Measurements from ENCODE around the gene SPATA12. TPM values are rescaled to one million over a fixed set of nuclear protein-coding genes. Genes with fewer than 3 reads are reported as not detected.

SPATA12 gene
- total RNA-seq, 1 donor, result not detected

DNA sequence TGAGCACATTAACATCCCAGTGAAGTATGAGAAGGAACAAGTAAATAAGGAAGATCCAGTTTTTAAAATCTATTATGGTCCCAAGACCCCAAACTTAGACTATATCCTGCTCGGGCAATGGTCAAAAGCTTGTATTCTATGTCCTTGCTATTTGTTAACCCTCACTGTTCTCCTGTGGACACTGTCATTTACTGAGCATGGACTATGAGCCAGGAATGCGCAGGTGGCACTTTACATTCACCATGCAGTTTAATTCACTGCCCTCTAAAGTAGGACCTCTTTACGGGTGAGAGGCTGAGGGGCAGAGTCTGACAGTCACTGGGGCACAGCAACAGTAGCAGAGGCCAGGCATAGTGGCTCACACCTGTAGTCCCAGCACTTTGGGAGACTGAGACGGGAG, 28.6 kb downstream of the SPATA12 start:
- Histone ChIP-seq H2AFZ (ENCODE audit: low read length) (no peak overlapping the region), H3K4me3 (ENCODE audit: insufficient read depth, low read length) (no peak overlapping the region), H3K79me2 (ENCODE audit: insufficient read depth, low read length) (no peaks in the 10 kb centered on the region), H3K27ac (ENCODE audit: low read depth, low read length) (no peak overlapping the region), H3K4me2 (ENCODE audit: insufficient read depth, low read length) (no peak overlapping the region), H3K36me3 (ENCODE audit: insufficient read depth, low read length) (no peaks in the 10 kb centered on the region), H3K27me3 (ENCODE audit: insufficient read depth, low read length) (peaks cover 6% of the 10 kb centered on the region), H3K9me3 (ENCODE audit: low read depth, low read length) (no peaks in the 10 kb centered on the region), H4K20me1 (ENCODE audit: insufficient read depth, low read length) (no peaks in the 10 kb centered on the region), H3K4me1 (ENCODE audit: insufficient read depth, low read length) (peaks cover 7% of the 10 kb centered on the region)
- TF ChIP-seq CTCF (IDR thresholded peaks at IDR 0.05; ENCODE audit: extremely low read depth, low read depth, low read length), result no peak
- DNase-seq (ENCODE audit: insufficient read length, low spot score, missing footprints), result no peak

- H2AFZ ChIP-seq (ENCODE audit: low read length), result no peak overlapping the region
- no peaks in the 10 kb centered on the region for H3K9me3 ChIP-seq (ENCODE audit: low read depth, low read length)
- peaks cover 7% of the 10 kb centered on the region for H3K4me1 ChIP-seq (ENCODE audit: insufficient read depth, low read length)
- no peak overlapping the region for H3K27ac ChIP-seq (ENCODE audit: low read depth, low read length)
- DNase-seq (ENCODE audit: insufficient read length, low spot score, missing footprints), result peak; percentile 82
- H3K4me3 ChIP-seq (ENCODE audit: insufficient read depth, low read length), result no peak overlapping the region
- TF ChIP-seq CTCF (IDR thresholded peaks at IDR 0.05; ENCODE audit: extremely low read depth, low read depth, low read length), result no peak
- H3K79me2 ChIP-seq (ENCODE audit: insufficient read depth, low read length), result no peaks in the 10 kb centered on the region
- H3K27me3 ChIP-seq (ENCODE audit: insufficient read depth, low read length), result no peaks in the 10 kb centered on the region
- H3K36me3 ChIP-seq (ENCODE audit: insufficient read depth, low read length), result no peaks in the 10 kb centered on the region
- H4K20me1 ChIP-seq (ENCODE audit: insufficient read depth, low read length), result no peaks in the 10 kb centered on the region
- no peak overlapping the region for H3K4me2 ChIP-seq (ENCODE audit: insufficient read depth, low read length)
Measured at GRCh38 chr3:57091521-57092273, 31.2 kb downstream of the SPATA12 start.

GRCh38 chr3:57093489-57093888, 33.0 kb downstream of the SPATA12 start:
- Histone ChIP-seq H3K27ac (ENCODE audit: low read depth, low read length) (no peak overlapping the region), H3K27me3 (ENCODE audit: insufficient read depth, low read length) (no peaks in the 10 kb centered on the region), H3K36me3 (ENCODE audit: insufficient read depth, low read length) (no peaks in the 10 kb centered on the region), H3K4me1 (ENCODE audit: insufficient read depth, low read length) (peaks cover 7% of the 10 kb centered on the region), H4K20me1 (ENCODE audit: insufficient read depth, low read length) (no peaks in the 10 kb centered on the region), H3K4me2 (ENCODE audit: insufficient read depth, low read length) (no peak overlapping the region), H3K4me3 (ENCODE audit: insufficient read depth, low read length) (no peak overlapping the region), H2AFZ (ENCODE audit: low read length) (no peak overlapping the region), H3K79me2 (ENCODE audit: insufficient read depth, low read length) (no peaks in the 10 kb centered on the region), H3K9me3 (ENCODE audit: low read depth, low read length) (no peaks in the 10 kb centered on the region)
- DNase-seq (ENCODE audit: insufficient read length, low spot score, missing footprints), result no peak
- TF ChIP-seq CTCF (IDR thresholded peaks at IDR 0.05; ENCODE audit: extremely low read depth, low read depth, low read length), result no peak

- no peak overlapping the region for H3K27ac ChIP-seq (ENCODE audit: low read depth, low read length)
- no peaks in the 10 kb centered on the region for H3K36me3 ChIP-seq (ENCODE audit: insufficient read depth, low read length)
- no peak overlapping the region for H3K4me3 ChIP-seq (ENCODE audit: insufficient read depth, low read length)
- no peaks in the 10 kb centered on the region for H3K9me3 ChIP-seq (ENCODE audit: low read depth, low read length)
- peaks cover 7% of the 10 kb centered on the region for H3K4me1 ChIP-seq (ENCODE audit: insufficient read depth, low read length)
- no peaks in the 10 kb centered on the region for H4K20me1 ChIP-seq (ENCODE audit: insufficient read depth, low read length)
- peak; percentile 59 for DNase-seq (ENCODE audit: insufficient read length, low spot score, missing footprints)
- no peak overlapping the region for H2AFZ ChIP-seq (ENCODE audit: low read length)
- peak overlapping the region; percentile 2 for H3K4me2 ChIP-seq (ENCODE audit: insufficient read depth, low read length)
- TF ChIP-seq CTCF (IDR thresholded peaks at IDR 0.05; ENCODE audit: extremely low read depth, low read depth, low read length), result no peak
- no peaks in the 10 kb centered on the region for H3K79me2 ChIP-seq (ENCODE audit: insufficient read depth, low read length)
- no peaks in the 10 kb centered on the region for H3K27me3 ChIP-seq (ENCODE audit: insufficient read depth, low read length)
Measured at GRCh38 chr3:57093971-57094535, 33.6 kb downstream of the SPATA12 start.

Measured in osteoblast (primary cell).